Measurements from ENCODE around the gene PRKCA. TPM values are rescaled to one million over a fixed set of nuclear protein-coding genes. Genes with fewer than 3 reads are reported as not detected.
"Not testable (repeated sequence)": the region's sequence is repeated elsewhere in the genome, so short reads cannot be mapped to it uniquely, and the experiment has no call there.

The PRKCA gene
- total RNA-seq, 1 donor from 2014 or later, result 29.0 TPM

- Histone ChIP-seq H3K4me3 (no peak overlapping the region), H3K4me1 (no peaks in the 10 kb centered on the region), H3K36me3 (no peaks in the 10 kb centered on the region), H3K27ac (no peak overlapping the region), H3K9me3 (no peaks in the 10 kb centered on the region), H3K27me3 (ENCODE audit: low read depth) (no peaks in the 10 kb centered on the region)
- no peak for ATAC-seq
- intact Hi-C loops (cut with DNase I), result no loop called here
- no peak for TF ChIP-seq CTCF (IDR thresholded peaks at IDR 0.05)
- no peak for DNase-seq
Measured at GRCh38 chr17:66313995-66314659, 11.7 kb downstream of the PRKCA start.

GRCh38 chr17:66317629-66318028 lies 15.2 kb downstream of the PRKCA start:
- Histone ChIP-seq H3K4me1 (no peaks in the 10 kb centered on the region), H3K27me3 (ENCODE audit: low read depth) (no peaks in the 10 kb centered on the region), H3K36me3 (no peaks in the 10 kb centered on the region), H3K27ac (no peak overlapping the region), H3K4me3 (no peak overlapping the region), H3K9me3 (peaks cover 13% of the 10 kb centered on the region)
- TF ChIP-seq CTCF (IDR thresholded peaks at IDR 0.05), result no peak
- intact Hi-C loops (cut with DNase I), result no loop called here
- ATAC-seq (no peak), DNase-seq (no peak)

- Histone ChIP-seq H3K36me3 (no peaks in the 10 kb centered on the region), H3K4me1 (no peaks in the 10 kb centered on the region), H3K27me3 (ENCODE audit: low read depth) (no peaks in the 10 kb centered on the region), H3K27ac (no peak overlapping the region), H3K9me3 (peaks cover 13% of the 10 kb centered on the region), H3K4me3 (no peak overlapping the region)
- intact Hi-C loops (cut with DNase I), result no loop called here
- TF ChIP-seq CTCF (IDR thresholded peaks at IDR 0.05), result no peak
- ATAC-seq (no peak), DNase-seq (no peak)
Measured at GRCh38 chr17:66319226-66319625, 16.8 kb downstream of the PRKCA start.

- Histone ChIP-seq H3K36me3 (no peaks in the 10 kb centered on the region), H3K27me3 (ENCODE audit: low read depth) (no peaks in the 10 kb centered on the region), H3K4me3 (no peak overlapping the region), H3K9me3 (peaks cover 13% of the 10 kb centered on the region), H3K27ac (no peak overlapping the region), H3K4me1 (no peaks in the 10 kb centered on the region)
- TF ChIP-seq CTCF (IDR thresholded peaks at IDR 0.05), result no peak
- intact Hi-C loops (cut with DNase I), result no loop called here
- ATAC-seq, result no peak
- no peak for DNase-seq
Measured at GRCh38 chr17:66322764-66323163, 20.4 kb downstream of the PRKCA start.

- peaks cover 13% of the 10 kb centered on the region for H3K9me3 ChIP-seq
- H3K4me3 ChIP-seq; H3K4me1 ChIP-seq; DNase-seq; H3K36me3 ChIP-seq; H3K27ac ChIP-seq; intact Hi-C loops (cut with DNase I); H3K27me3 ChIP-seq (ENCODE audit: low read depth); ATAC-seq: not testable (repeated sequence)
Measured at GRCh38 chr17:66324381-66325004, 22.1 kb downstream of the PRKCA start.

- ATAC-seq, result no peak
- no peaks in the 10 kb centered on the region for H3K36me3 ChIP-seq
- TF ChIP-seq CTCF (IDR thresholded peaks at IDR 0.05), result no peak
- no peak overlapping the region for H3K4me3 ChIP-seq
- no peaks in the 10 kb centered on the region for H3K4me1 ChIP-seq
- H3K9me3 ChIP-seq, result peaks cover 8% of the 10 kb centered on the region
- DNase-seq, result no peak
- no peak overlapping the region for H3K27ac ChIP-seq
- intact Hi-C loops (cut with DNase I), result no loop called here
- no peaks in the 10 kb centered on the region for H3K27me3 ChIP-seq (ENCODE audit: low read depth)
Measured at GRCh38 chr17:66326476-66327047, 24.1 kb downstream of the PRKCA start.
